H54 (cell line): Measurements from ENCODE around the gene HOXA3.

Experiments
- DNase-seq: peaks from one replicate; pipeline ENCODE4 v3.0.0; 2011; ENCODE audit warnings: low spot score, mixed read lengths; ENCODE audit not compliant: insufficient read length
- FAIRE-seq: peaks from 3 replicates; lab custom pipeline; 2011; peaks lifted over from hg19 to GRCh38; lab: Jason Lieb, UNC
- POLR2A ChIP-seq: IDR thresholded peaks from 2 replicates; pipeline ENCODE4 v1.6.1; 2011; ENCODE audit warnings: low read depth, mild to moderate bottlenecking, low read length

HOXA3 gene

DNA sequence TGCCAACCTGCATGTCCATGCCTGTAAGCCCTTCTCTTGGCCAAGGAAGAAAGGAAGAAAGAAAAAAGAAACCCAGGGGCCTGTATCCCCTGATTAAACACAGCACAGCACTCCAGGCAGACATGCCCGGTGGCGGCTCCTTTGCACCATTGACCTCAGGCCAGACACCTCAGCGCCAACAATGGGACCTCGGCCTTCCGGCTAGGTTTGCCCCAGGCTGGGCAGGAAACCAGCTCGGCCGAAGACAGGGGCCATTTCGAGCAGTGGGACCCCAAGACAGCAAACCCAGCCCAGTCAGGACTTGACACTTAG is 18.9 kb upstream of the HOXA3 start:
- DNase-seq (no peak), FAIRE-seq (no peak)
- no peak for TF ChIP-seq POLR2A

DNA sequence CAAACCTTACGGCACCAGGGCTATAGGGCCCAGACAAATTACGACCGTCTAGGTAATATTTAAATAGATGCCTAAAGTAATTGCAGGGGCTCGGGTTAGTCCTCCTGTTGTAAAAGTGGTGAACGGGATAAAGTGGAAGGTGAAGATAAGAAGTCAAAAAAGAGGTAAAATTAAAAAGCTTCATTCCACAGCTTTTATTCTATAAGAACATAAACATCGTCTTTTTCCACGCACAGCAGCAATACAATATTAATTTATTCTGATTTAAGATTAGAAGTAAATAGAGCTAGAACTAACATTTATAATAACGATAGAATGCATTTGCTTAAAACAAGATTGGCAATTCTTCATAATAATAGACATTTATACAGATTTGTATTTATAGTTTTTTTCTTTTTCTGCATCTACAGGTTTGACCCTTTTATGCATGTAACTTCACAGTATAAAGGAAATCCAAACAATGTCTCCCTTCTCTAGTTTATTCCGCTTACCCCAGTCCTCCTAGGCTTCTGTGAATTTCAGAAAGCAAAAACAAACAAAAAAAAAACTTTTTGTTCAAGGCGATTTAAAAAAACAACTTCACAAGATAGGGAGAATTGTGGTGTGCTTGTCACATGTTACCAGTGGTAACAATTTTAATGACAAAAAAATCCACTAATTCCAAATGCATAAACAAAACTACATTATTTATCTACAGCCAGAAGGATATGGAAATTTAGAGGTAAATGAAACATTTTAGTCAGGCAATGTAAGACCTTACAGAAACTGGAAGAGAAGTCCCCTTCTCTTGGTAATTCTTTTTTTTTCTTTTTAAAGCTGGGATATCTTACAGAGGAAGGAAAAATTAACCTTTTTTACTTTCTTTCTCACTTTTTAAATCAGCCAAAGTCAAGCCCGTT is 18.3 kb upstream of the HOXA3 start:
- FAIRE-seq (no peak), DNase-seq (no peak)
- no peak for TF ChIP-seq POLR2A

DNA sequence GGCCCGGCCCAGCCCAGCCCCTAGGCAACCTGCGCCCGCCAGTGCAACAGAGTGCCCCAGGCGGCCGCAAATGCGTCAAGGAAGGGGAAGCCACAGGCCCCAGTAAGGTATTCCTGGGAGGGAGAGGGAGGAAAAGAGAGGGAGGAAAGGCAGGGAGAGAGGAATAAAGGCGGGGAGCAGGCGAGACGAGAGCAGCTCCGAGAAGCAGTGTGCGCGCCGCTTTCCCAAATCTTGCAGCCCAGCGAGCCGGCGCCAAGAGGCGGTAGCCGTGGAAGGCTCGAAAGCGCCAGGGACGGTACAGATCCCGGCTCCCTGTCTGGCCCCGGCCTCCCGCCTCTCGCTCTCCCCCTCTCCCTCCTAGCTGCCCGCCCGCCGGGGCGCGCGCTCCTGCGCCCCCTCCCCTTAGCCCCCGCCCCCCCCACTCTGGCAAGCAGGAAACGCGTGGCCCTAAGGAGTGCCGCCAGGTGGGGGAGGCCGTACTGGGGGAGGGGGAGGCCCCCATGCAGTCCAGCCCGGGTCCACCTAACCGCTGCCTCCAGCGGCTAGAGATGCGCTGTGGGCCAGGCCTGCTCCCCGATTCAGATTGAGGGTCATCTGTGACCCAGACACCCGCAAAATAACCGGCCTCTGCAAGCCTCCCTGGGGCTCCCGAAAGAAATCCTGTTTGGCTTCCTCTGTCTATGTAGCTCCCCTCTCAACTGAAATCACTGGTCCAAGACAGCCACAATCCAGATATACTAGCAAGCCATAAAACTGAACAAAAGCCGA is 17.5 kb upstream of the HOXA3 start:
- FAIRE-seq (no peak), DNase-seq (no peak)
- TF ChIP-seq POLR2A, result no peak

DNA sequence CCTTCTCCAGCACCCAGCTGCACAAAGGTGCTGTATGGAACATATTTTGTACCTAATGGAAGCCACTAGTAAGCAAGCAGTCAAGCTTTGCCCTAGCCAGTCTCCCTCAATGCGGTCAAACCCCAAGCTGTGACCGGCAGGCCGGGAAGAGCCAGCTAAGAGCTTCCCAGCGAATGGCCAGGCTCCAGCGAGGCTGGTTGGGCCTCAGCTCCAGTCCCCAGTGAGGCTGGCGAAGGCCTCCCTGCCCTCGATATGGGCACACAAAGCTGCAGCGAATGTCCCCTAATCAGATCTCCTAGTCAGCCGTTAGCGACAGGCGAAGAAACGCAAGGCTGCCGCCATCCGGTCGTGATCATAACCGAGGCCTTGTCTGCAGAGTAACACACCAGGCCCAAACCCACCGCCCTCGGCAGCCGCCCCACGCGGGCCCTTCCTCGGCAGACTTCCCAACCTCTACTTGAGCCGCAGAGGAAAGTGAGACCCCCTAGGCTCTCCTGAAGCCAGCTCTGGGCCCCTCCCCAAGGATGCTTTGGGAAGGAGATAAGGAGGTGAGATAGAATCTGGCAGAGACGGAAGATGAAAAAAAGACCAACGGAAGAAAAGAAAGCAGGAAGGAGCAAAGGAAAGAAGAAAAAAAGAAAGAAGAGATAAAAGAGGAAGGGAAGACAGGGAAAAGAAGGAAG is 16.0 kb upstream of the HOXA3 start:
- no peak for DNase-seq
- no peak for TF ChIP-seq POLR2A
- FAIRE-seq, result no peak

DNA sequence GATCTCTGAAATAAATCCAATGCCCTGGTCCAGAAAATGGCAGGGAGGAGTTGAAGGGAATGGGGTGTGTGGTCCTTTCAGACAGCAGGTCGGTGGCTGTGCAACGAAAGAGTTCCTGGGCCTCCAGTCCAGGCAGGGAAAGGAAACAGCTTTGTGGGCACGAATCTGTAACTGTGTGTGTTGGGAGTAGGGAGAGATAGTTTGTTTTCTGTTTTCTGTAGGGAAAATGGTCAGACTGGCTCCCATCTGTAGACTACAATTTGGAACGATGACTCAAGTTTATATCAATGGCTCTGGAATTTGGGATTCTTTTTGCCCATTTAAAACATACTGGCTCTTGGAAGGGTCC is 15.5 kb upstream of the HOXA3 start:
- FAIRE-seq (no peak), DNase-seq (no peak)
- TF ChIP-seq POLR2A, result no peak

DNA sequence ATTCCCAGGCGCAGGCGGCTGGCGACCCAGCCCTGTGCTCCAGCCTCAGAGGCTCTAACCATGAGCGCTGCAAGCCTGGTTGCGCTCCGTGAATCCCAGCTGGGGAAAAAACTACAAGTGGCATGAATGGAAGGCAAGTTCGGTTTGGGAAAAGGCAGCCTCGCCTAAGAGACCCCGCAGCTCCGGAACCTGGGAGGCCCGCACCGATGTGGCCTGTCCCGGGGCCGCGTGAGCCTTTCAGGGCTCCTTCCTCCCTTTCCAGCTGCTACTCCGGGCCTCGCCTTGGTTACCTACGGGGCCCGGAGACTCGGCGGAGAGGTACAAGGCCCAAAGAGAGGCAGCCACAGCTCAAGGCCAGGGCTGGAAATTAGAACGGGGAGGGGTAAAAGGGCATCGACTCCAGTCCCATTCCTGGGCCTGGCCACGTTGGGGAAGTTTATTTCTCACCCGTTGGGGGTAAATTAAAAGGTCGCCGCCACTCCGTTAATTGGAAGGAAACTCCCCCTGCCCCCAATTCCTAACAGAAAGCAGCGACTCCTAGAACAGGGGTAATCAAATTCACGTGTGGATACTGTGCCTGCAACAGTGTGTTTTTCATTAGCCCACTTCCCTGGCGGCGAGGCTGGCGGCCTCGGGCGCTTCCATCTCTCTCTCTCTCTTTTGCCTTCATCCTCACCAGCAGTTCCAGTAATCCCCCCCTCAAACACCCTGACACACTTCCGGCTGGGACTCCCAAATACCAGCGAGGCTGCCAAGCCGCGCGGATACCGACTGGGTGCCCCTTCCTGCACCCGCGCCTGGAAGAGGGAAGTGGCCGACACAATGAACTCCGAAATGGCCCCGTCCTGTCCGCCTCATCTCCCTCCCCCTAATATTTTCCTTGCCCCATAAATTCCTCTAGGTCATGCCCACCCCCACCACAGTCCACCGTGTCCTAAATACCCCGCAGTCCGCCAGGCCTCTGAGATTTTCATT is 14.4 kb upstream of the HOXA3 start:
- TF ChIP-seq POLR2A, result no peak
- DNase-seq, result no peak

DNA sequence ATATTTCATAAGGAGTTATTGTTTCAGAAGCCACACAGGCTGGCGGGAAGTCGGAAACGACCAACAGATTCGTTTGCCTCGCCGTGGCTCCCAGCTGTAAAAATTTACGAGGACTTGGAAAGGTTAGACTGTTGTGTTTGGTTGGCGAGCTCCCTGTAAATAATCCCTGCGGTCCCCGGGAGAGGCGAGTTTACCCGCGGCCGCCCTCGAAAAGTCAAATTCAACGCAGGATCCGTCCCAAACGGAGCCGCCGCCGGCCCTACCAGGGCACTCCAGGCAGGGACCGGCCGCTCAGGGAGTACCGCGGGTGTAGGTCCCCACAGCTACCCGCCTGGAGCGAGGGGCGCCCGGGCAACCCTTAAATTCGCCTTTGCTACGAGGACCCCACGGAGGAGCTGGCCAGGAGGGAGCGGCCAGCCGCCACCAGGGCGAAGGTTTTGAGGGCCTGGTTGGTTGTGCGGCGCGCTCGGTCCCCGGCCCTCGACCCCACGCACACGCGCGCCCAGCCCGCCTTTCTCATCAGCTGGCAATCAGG is 13.7 kb upstream of the HOXA3 start:
- FAIRE-seq, result no peak
- no peak for TF ChIP-seq POLR2A
- no peak for DNase-seq

More for the DNA sequence above, 14.4 kb upstream of the HOXA3 start:
- no peak for FAIRE-seq

DNA sequence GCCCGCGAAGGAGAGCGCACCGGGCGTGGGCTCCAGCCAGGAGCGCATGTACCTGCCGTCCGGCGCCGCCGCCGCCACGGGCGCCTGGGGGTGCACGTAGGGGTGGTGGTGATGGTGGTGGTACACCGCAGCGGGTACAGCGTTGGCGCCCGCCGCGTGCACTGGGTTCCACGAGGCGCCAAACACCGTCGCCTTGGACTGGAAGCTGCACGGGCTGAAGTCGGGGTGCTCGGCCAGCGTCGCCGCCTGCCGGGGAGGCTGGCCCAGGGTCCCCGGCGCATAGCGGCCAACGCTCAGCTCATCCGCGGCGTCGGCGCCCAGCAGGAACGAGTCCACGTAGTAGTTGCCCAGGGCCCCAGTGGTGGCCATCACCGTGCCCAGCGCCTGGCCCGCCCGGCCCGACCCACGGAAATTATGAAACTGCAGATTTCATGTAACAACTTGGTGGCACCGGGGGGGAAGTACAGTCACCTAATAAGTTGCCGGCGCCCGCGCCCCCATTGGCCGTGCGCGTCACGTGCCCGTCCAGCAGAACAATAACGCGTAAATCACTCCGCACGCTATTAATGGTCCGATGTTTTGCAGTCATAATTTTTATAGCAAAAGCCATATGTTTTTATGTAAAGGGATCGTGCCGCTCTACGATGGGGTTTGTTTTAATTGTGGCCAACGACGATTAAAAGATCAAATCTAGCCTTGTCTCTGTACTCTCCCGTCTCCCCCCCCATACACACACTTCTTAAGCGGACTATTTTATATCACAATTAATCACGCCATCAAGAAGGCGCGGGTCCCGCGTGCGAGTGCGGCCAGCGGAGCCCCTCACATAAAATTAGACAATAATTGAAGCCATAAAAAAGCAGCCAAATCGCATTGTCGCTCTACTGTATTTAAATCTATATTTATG is 13.0 kb upstream of the HOXA3 start, which contains the start of gene HOXA9:
Gene HOXA9, minus strand, starts transcription at position 449 of the 907 bp plus-strand sequence. Its CDS starts 80 bp downstream, at position 369.
- no peak for FAIRE-seq
- TF ChIP-seq POLR2A, result peak; percentile 22; the same call in 1 of the 2 replicates
- DNase-seq, result no peak

DNA sequence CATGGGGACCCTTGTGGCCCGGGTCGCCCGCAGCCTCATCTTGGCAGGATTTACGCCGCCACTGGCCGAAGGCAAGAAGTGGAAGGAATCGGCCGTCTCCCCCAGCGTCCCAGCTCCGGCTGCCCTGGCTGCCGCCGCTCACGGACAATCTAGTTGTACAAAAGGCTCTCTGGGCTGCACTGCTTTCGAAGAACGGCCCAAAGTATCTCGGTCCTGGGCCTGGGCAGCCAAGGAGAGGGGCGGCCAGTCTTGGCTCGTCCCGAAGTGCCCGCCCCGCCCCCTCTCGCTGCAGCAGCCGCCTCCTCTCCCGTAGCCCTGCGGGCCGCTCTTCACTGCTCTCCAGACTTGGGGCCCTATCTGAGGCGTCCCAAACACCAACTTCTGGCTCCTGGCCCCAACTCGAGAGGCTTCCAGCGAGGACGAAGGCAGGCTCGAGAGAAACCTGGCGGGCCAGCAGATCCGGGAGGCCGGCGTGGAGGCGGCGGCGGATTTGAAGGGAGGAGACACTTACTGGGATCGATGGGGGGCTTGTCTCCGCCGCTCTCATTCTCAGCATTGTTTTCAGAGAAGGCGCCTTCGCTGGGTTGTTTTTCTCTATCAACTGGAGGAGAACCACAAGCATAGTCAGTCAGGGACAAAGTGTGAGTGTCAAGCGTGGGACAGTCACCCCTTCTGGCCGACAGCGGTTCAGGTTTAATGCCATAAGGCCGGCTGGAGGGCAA is 12.1 kb upstream of the HOXA3 start:
- FAIRE-seq (no peak), DNase-seq (no peak)
- TF ChIP-seq POLR2A, result no peak

DNA sequence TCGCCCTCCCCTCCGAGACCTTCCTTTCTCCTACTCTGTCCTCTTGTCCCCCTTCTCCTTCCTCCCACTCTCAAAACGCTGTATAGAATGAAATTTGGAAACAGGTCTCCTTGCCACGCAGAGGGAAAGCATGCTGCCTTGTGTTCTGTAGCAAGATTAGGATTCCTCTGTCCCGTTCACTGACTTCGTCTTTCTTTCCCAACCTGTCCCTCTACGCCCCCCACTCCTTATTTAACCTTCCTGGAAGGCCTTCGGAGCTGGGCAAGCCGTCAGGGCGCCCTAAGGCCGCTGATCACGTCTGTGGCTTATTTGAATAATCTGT is 11.6 kb upstream of the HOXA3 start:
- DNase-seq, result no peak
- FAIRE-seq, result no peak

DNA sequence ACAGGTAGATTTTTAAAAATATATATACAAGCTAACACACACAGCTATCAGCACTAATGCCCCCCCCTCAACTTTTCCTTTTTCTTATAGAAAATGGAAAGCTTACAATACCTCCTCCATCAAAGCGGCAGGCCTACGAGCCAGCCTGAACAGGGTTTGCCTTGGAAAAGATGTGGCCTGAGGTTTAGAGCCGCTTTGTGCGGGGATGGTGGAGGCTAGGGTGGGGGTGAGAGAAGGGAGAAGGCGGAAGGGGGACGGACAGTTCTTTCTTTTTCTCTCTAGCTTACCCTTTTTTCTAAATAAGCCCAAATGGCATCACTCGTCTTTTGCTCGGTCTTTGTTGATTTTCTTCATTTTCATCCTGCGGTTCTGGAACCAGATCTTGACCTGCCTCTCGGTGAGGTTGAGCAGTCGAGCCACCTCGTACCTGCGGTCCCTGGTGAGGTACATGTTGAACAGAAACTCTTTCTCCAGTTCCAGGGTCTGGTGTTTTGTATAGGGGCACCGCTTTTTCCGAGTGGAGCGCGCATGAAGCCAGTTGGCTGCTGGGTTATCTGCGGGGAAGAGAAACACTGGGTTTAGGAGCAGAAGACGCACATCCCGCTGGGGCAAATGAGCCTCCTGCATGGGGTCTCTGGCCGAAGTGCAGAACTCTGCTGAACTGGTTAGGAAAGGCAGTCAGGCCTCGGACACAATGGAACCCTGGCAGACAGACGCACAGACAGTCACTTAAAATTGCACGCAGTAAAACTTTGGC is 11.1 kb upstream of the HOXA3 start:
- no peak for FAIRE-seq
- no peak for TF ChIP-seq POLR2A

More for the DNA sequence above, 11.6 kb upstream of the HOXA3 start:
- no peak for TF ChIP-seq POLR2A

More for the DNA sequence above, 11.1 kb upstream of the HOXA3 start:
- DNase-seq, result no peak
